ENCODE data around the gene NFASC.

NFASC gene

DNA sequence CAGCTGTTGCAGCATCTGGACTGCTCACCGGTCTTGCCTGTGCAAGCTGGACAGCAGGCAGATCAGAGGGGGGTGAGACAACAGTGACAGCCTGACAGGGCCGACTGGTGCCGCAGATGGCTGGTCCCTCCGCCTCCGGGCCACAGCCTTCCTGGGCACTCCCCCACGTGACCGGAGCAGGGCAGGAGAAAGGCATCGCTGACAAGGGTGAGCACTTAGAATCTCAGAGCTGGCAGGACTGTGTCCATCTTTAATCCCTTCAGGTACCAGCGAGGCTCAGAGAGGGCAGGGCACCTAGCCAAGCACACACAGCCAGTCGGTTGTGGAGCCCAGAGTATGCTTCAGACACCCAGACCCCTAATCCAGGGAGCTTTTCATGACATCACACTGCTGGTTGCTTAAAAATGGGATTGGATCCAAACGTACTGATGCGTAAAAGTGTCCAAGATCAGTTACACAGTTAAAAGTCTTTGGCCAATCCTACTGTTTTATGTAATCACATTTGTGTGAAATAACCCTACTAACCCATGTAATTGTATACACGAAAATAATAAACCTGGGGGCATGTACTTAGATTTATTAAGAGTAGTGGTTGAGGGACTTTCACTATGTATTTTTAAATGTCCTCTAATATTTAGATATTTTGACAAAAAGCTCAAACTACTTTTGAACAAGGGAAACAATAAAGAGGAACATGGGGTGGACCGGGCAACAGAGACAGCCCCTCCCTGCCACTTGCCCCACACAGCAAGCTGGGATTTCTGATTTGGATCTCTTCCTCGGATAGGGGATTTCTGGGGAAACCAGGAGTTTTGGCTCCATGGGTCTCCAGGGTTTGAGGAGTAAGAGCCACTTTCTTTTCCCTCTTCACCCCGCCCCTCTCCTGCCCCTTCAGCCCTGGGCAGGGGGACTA is 171.6 kb downstream of the NFASC start:
- peak; percentile 83 for DNase-seq (ENCODE audit: low spot score)

- DNase-seq (ENCODE audit: low spot score): peak; percentile 92
These were observed 172.5 kb downstream of the NFASC start, which contains the start of gene CNTN2 for GRCh38 chr1:205042911-205043806. Gene CNTN2 (plus strand): TSS chr1:205043212. CDS start chr1:205053186, 9,974 bp downstream.

- no peak for DNase-seq (ENCODE audit: low spot score)
These were observed 173.2 kb downstream of the NFASC start for GRCh38 chr1:205043866-205044265.

DNA sequence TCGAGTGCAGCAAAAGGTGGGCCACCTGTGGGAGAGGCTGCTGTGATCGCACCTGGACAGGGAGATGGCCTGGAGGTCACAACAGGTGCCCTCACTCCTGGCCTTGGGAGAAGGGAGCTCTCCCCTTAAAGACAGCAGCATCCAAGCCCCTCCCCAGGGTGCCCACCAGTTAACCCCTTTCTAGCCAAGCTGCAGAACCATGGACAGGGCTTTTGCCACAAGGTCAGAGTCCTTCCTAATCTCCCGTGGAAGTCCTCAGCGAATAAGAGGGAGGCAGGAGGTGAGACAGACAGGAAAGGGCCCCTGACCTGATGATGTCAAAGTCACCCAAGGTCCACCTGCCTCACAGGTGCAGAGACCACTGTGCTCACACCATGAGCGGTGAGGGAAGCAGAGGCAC is 174.1 kb downstream of the NFASC start:
- DNase-seq (ENCODE audit: low spot score): no peak

- no peak for DNase-seq (ENCODE audit: low spot score)
These were observed 174.5 kb downstream of the NFASC start for GRCh38 chr1:205045146-205045545.

- DNase-seq (ENCODE audit: low spot score): peak; percentile 83
These were observed 176.2 kb downstream of the NFASC start for GRCh38 chr1:205046870-205047269.

- peak; percentile 61 for DNase-seq (ENCODE audit: low spot score)
These were observed 177.1 kb downstream of the NFASC start for GRCh38 chr1:205047764-205048231.

DNA sequence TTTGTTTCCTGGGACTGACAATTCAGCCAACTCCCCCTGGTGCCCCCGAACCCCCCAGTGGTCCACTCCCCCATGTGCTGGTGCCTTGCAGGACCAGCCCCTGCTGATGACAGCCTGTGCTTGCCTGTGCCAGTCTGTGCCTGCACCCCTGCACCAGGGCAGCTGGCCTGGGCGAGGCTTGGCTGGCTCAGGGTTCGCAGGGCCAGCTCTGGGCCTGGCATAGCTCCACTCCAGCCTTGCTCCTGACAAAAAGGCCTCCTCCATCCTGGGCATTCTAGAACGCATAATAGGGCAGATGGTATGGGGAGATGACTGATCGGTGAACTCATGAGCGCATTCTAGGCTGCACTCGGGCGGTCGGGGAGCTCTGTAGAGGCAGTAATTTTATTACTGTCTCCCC is 177.7 kb downstream of the NFASC start:
- peak; percentile 97 for DNase-seq (ENCODE audit: low spot score)

- DNase-seq (ENCODE audit: low spot score): peak; percentile 77
These were observed 178.8 kb downstream of the NFASC start for GRCh38 chr1:205049479-205049878.

DNA sequence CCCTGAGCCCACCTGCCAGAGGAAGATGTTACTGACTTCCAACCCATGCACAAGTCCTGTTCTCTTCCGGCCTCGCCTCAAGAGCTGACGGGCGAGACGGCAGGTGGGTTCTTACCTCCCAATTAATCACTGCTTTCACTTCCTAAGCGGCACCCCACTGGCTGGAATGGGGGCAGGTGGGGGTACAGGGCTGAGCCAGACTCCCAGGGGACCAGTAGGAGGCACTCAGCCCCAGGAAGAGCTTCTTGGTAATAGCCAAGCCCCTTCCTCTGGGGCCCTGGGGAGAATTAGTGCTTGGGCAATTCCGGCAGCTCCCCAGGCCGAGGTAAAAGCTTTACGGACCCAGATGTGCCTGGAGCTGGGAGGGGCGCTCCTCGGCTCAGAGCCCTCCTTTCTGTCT is 182.0 kb downstream of the NFASC start:
- no peak for DNase-seq (ENCODE audit: low spot score)

GRCh38 chr1:205053296-205053695 is 182.6 kb downstream of the NFASC start:
- DNase-seq (ENCODE audit: low spot score): no peak

GRCh38 chr1:205054013-205054412 is 183.4 kb downstream of the NFASC start:
- no peak for DNase-seq (ENCODE audit: low spot score)

DNA sequence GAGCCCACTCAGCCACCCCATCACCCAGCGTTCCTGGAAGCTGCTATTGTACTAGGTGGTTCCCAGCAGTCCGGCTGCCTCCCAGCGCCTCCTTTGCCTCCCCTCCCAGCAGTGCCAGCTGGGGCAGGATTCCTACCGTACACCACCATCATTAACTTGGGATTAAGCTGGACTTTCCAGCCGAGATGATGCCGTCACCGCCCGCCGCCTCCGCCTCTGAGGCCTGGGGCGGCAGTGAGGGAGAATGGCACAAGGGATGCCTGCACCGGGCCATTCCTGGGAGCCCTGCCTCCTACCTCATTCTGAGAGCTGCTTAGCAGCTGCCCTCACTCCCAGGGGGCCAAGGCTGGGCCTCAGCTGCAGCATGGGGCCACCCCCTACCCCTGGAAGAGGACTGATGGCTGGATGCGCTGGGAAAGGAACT is 185.5 kb downstream of the NFASC start:
- DNase-seq (ENCODE audit: low spot score): no peak

DNA sequence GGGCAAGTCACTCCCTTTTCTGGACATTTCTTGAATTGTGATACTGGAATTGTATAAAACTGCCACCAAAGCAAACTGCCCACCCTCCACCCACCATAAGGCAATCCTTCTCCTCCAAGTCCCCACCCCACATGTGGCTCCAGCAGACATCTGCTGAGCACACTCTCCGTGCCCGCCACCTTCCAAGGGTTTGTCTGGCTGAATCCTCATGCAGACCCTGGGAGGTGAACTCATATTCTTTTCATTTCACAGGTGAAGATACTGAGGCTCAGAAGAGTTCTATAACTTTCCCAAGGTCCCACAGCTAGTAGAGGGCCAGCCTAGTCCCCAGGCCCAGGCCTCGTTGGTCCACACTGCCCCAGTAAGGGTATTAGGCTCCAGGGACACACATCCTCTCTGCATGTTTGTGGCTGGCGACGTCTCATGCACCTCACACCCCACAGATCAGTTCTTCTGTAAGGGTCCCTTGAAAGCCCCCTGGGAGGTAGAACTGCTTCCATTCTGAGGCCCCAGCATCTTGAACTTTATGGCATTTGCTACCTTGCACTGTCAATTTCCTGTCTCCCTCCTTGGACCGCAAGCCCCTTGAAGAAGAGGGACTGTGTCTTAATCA is 186.4 kb downstream of the NFASC start:
- no peak for DNase-seq (ENCODE audit: low spot score)

- no peak for DNase-seq (ENCODE audit: low spot score)
These were observed 187.3 kb downstream of the NFASC start for GRCh38 chr1:205057808-205058575.

- DNase-seq (ENCODE audit: low spot score): no peak
These were observed 188.2 kb downstream of the NFASC start for GRCh38 chr1:205058853-205059252.

DNA sequence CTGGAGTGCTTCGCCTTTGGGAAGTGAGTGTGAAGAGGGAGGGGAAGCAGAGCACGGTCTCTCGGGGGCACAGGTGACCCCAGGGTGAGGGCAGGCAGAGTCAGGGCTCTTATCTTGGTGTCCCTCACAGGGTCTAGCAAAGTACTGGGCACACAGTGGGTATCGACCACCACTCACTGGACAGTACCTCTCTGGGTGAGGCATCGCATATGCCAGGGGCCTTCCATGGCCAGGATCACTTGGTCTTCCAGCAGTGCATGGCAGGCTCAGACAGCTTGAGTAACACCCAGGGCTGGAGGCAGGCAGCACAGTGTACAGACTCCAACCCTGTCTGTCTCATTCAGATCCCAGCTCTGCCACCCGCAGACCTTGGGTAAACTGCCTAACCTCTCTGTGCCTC is 189.0 kb downstream of the NFASC start:
- no peak for DNase-seq (ENCODE audit: low spot score)

- DNase-seq (ENCODE audit: low spot score): no peak
These were observed 190.1 kb downstream of the NFASC start for GRCh38 chr1:205060746-205061145.

- DNase-seq (ENCODE audit: low spot score): no peak
These were observed 190.6 kb downstream of the NFASC start for GRCh38 chr1:205061227-205061626.

- peak; percentile 91 for DNase-seq (ENCODE audit: low spot score)
These were observed 191.0 kb downstream of the NFASC start for GRCh38 chr1:205061665-205062069.

DNA sequence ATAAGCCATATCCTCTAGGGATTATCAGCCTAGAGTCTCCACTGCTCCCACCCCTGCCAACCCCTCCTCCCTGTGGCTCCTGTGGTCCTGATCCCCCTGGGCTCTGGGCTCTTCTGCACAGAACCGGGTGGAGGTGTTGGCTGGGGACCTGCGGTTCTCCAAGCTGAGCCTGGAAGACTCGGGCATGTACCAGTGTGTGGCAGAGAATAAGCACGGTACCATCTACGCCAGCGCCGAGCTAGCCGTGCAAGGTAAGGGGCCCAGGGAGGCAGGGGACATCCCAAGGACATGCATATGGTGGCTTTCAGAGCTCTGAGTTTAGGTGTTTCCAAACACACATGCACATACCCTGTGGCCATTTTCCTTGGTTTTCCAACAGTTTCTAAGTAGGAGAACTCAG is 191.7 kb downstream of the NFASC start:
- DNase-seq (ENCODE audit: low spot score): no peak

Data from Ammon's horn (tissue), 1 donor.